IMR-90 (cell line): Measurements from ENCODE around the gene EHF. TPM values are rescaled to one million over a fixed set of nuclear protein-coding genes. Genes with fewer than 3 reads are reported as not detected.
"Not testable (repeated sequence)": the region's sequence is repeated elsewhere in the genome, so short reads cannot be mapped to it uniquely, and the experiment has no call there.

ENCODE experiments used
- ATAC-seq: fragments of 200-7000 bp; cut with Tn5 transposase; 2 replicates; pipeline ENCODE4 v1.9.1; 2020; ENCODE audit warnings: low read depth, mild to moderate bottlenecking, moderate library complexity
- BruUV-seq: library from RNA; stranded (reverse); fragments of 400-500 nt; replicated peaks from 2 replicates; lab custom pipeline; 2021; lab: Mats Ljungman, UMichigan
- CTCF ChIA-PET: fragments of 300-600 bp; formaldehyde crosslinking; extraction: SDS; loops from one replicate; lab custom pipeline; 2021; ENCODE audit warnings: antibody characterized with exemption; lab: Yijun Ruan, JAX
- POLR2A ChIA-PET: fragments of 300-600 bp; sonication (Branson Sonifier 250); formaldehyde crosslinking; loops from one replicate; lab custom pipeline; 2022; ENCODE audit warnings: antibody characterized with exemption; ENCODE audit not compliant: unreplicated experiment; lab: Charles Lee
- DNase-seq: peaks from one replicate; pipeline ENCODE4 v3.0.0; 2013
- H2AFZ ChIP-seq: replicated peaks from 2 replicates; pipeline ENCODE3; 2013; ENCODE audit warnings: low read length, mild to moderate bottlenecking; ENCODE audit not compliant: poor library complexity
- H2AK5ac ChIP-seq: 2 replicates; pipeline ENCODE4 v1.6.1; 2013; ENCODE audit warnings: low read depth, low read length, inconsistent platforms
- H2AK9ac ChIP-seq: replicated peaks from 2 replicates; pipeline ENCODE3; 2013; ENCODE audit warnings: mild to moderate bottlenecking, low read depth, low read length, moderate library complexity; ENCODE audit not compliant: poor library complexity
- H2BK120ac ChIP-seq: 2 replicates; pipeline ENCODE4 v1.6.1; 2013; ENCODE audit warnings: low read depth, low read length, inconsistent platforms
- H2BK15ac ChIP-seq: 3 replicates; pipeline ENCODE4 v1.6.1; 2013; ENCODE audit warnings: low read depth, low read length, inconsistent platforms
- H2BK20ac ChIP-seq: 2 replicates; pipeline ENCODE4 v1.6.1; 2013; ENCODE audit warnings: low read depth, mild to moderate bottlenecking, inconsistent platforms, low read length, moderate library complexity
- H2BK5ac ChIP-seq: 2 replicates; pipeline ENCODE4 v1.6.1; 2013; ENCODE audit warnings: mild to moderate bottlenecking, low read depth, low read length, inconsistent platforms; ENCODE audit not compliant: poor library complexity, severe bottlenecking
- H3K14ac ChIP-seq: replicated peaks from 2 replicates; pipeline ENCODE4 v1.6.1; 2013; ENCODE audit warnings: low read depth, low read length, inconsistent platforms
- H3K18ac ChIP-seq: 2 replicates; pipeline ENCODE4 v1.6.1; 2013; ENCODE audit warnings: low read depth, low read length, control low read depth
- H3K23ac ChIP-seq: 2 replicates; pipeline ENCODE4 v1.6.1; 2013; ENCODE audit warnings: low read depth, low read length, inconsistent platforms
- H3K27ac ChIP-seq: 2 replicates; pipeline ENCODE4 v1.5.1; 2013; ENCODE audit warnings: mild to moderate bottlenecking, control low read depth, low read length; ENCODE audit not compliant: insufficient read depth
- H3K27me3 ChIP-seq: 2 replicates; pipeline ENCODE4 v1.6.1; 2013; ENCODE audit warnings: low read length; ENCODE audit not compliant: control insufficient read depth, insufficient read depth
- H3K36me3 ChIP-seq: 2 replicates; pipeline ENCODE4 v1.6.1; 2013; ENCODE audit warnings: low read length, mixed read lengths; ENCODE audit not compliant: control insufficient read depth, insufficient read depth
- H3K4ac ChIP-seq: 2 replicates; pipeline ENCODE4 v1.6.1; 2013; ENCODE audit warnings: low read depth, low read length, inconsistent platforms
- H3K4me1 ChIP-seq: 2 replicates; pipeline ENCODE4 v1.6.1; 2013; ENCODE audit warnings: low read length, mixed read lengths; ENCODE audit not compliant: control insufficient read depth, insufficient read depth
- H3K4me2 ChIP-seq: 2 replicates; pipeline ENCODE4 v1.6.1; 2013; ENCODE audit warnings: low read depth, mild to moderate bottlenecking, control low read depth, low read length, moderate library complexity
- H3K4me3 ChIP-seq: 2 replicates; pipeline ENCODE4 v1.5.1; 2013; ENCODE audit warnings: low read depth, mild to moderate bottlenecking, control low read depth, low read length, moderate library complexity; ENCODE audit not compliant: insufficient read depth
- H3K56ac ChIP-seq: 2 replicates; pipeline ENCODE4 v1.6.1; 2013; ENCODE audit warnings: low read length, inconsistent platforms; ENCODE audit not compliant: insufficient read depth; ENCODE audit errors: extremely low read depth
- H3K79me1 ChIP-seq, 2 experiments: 2 replicates each; pipeline ENCODE4 v1.6.1; 2013; ENCODE audit warnings: low read length in 2 of 2, inconsistent platforms in 1 of 2, low read depth in 1 of 2
- H3K9ac ChIP-seq: 2 replicates; pipeline ENCODE4 v1.6.1; 2013; ENCODE audit warnings: low read depth, low read length, control low read depth
- H3K9me1 ChIP-seq: 2 replicates; pipeline ENCODE4 v1.6.1; 2013; ENCODE audit warnings: low read length, inconsistent platforms; ENCODE audit not compliant: insufficient read depth
- H3K9me3 ChIP-seq: 2 replicates; pipeline ENCODE4 v1.6.1; 2013; ENCODE audit warnings: low read length; ENCODE audit not compliant: control insufficient read depth, insufficient read depth
- H4K20me1 ChIP-seq: 2 replicates; pipeline ENCODE4 v1.6.1; 2013; ENCODE audit warnings: low read length, inconsistent platforms; ENCODE audit not compliant: insufficient read depth
- H4K5ac ChIP-seq: 2 replicates; pipeline ENCODE4 v1.6.1; 2013; ENCODE audit warnings: mild to moderate bottlenecking, low read depth, low read length, control low read depth
- H4K8ac ChIP-seq, 2 experiments: 2 replicates each; pipeline ENCODE4 v1.6.1; 2013; ENCODE audit warnings: low read depth in 2 of 2, low read length in 2 of 2, control low read depth in 1 of 2, inconsistent platforms in 1 of 2
- H4K91ac ChIP-seq: 2 replicates; pipeline ENCODE4 v1.6.1; 2013; ENCODE audit warnings: low read depth, low read length, inconsistent platforms; ENCODE audit not compliant: insufficient read depth
- MAFK ChIP-seq: IDR thresholded peaks from 2 replicates; pipeline ENCODE4 v1.6.1; 2012; ENCODE audit warnings: low read depth, low read length, improper control_type of control experiment
- MAZ ChIP-seq: IDR thresholded peaks from 2 replicates; pipeline ENCODE4 v1.6.1; 2012; ENCODE audit warnings: low read depth, mild to moderate bottlenecking, low read length, improper control_type of control experiment, moderate library complexity, borderline replicate concordance
- POLR2A ChIP-seq: IDR thresholded peaks from 2 replicates; pipeline ENCODE4 v1.6.1; 2012; ENCODE audit warnings: mild to moderate bottlenecking, low read depth, low read length
- RAD21 ChIP-seq: IDR thresholded peaks from 2 replicates; pipeline ENCODE4 v1.6.1; 2012; ENCODE audit warnings: low read length, improper control_type of control experiment
- WGBS, 2 experiments: methylation state at CpG; one replicate each; pipeline versions ENCODE4 v1.1.5 to v1.1.7; 2013; ENCODE audit warnings: missing lambda C conversion rate in 2 of 2; ENCODE audit not compliant: insufficient read length in 1 of 2; ENCODE audit errors: extremely low coverage in 2 of 2; 5-methylcytosine and 5-hydroxymethylcytosine counted together
- dilution Hi-C: fragments of 300-500 bp; cut with HindIII; formaldehyde crosslinking; loops from one replicate; pipeline ENCODE4 v1.14.3; 2018; ENCODE audit warnings: low sequenced_read_pairs; ENCODE audit not compliant: unreplicated experiment
- in situ Hi-C: fragments of 300-500 bp; cut with MboI; formaldehyde crosslinking; loops from 3 replicates; pipeline ENCODE4 v1.14.3; 2019; ENCODE audit warnings: low sequenced_read_pairs, inconsistent platforms, mixed read lengths
- intact Hi-C: fragments of 100-400 bp; cut with micrococcal nuclease; formaldehyde crosslinking; loops from 2 replicates; pipeline ENCODE4 v1.10.0; 2022
- polyA plus RNA-seq, 3 experiments: library from polyadenylated mRNA; depleted of rRNA; stranded (reverse); fragments of >200 nt; gene quantifications; 2 replicates each; pipeline ENCODE4 v1.2.3, GENCODE V29; 2012; ENCODE audit warnings: low replicate concordance in 1 of 3
- total RNA-seq: library from RNA; depleted of rRNA; stranded (reverse); fragments of >200 nt; gene quantifications from 2 replicates; pipeline ENCODE4 v1.2.3, GENCODE V29; 2012
- TF ChIP-seq, protein P1 (sequence below): fragments of 150-350 bp; IDR thresholded peaks from 2 replicates; pipeline ENCODE4 v1.6.1; 2017; ENCODE audit warnings: mild to moderate bottlenecking, antibody characterized with exemption, low read length, low read depth

EHF gene
- total and polyA plus RNA-seq, 2 of the 4 experiments (the other 2 are of a cell fraction), result under 0.01 TPM; not detected in 1

DNA sequence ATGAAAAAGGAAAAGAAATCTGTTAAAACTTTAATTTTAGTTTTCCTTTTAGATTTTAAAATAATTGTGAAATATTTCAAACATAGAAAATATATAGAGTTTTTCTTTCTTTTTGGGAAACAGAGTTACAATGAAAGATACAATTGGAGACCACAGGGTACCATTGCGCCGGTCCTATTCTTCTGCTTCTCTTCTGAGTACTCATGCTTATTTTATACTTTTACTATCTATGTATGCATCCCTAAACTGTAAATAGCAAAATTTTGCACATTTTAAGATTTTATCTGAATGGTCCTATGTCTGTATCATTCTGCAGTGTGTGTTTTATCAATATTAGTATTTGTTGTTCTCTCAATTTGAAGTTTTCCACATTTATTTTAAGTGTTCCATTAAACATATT, 65.0 kb downstream of the EHF start:
- Histone ChIP-seq H3K4ac (no peak overlapping the region), H3K36me3 (no peaks in the 10 kb centered on the region), H2BK15ac (no peak overlapping the region), H2BK20ac (no peak overlapping the region), H2BK120ac (no peak overlapping the region), H3K4me3 (no peak overlapping the region), H3K27me3 (no peaks in the 10 kb centered on the region), H3K9me1 (no peaks in the 10 kb centered on the region; the same call in 1 of the 2 replicates), H2AK9ac (no peak overlapping the region), H3K9me3 (no peaks in the 10 kb centered on the region), H2BK5ac (no peak overlapping the region), H3K18ac (no peak overlapping the region), H4K91ac (no peak overlapping the region), H3K9ac (no peak overlapping the region), H4K20me1 (no peaks in the 10 kb centered on the region), H3K23ac (no peak overlapping the region), H2AK5ac (no peak overlapping the region), H4K5ac (no peak overlapping the region), H3K14ac (no peak overlapping the region), H3K4me2 (no peak overlapping the region), H3K56ac (no peak overlapping the region), H3K79me1 (no peaks in the 10 kb centered on the region), H2AFZ (no peak overlapping the region), H3K4me1 (peaks cover 4% of the 10 kb centered on the region; the same call in 1 of the 2 replicates), H4K8ac (no peak overlapping the region), H3K27ac (no peak overlapping the region)
- WGBS, 2 experiments, result no CpG with 5 or more reads among the region's 2 CpGs
- intact Hi-C loops, result no loop called here
- TF ChIP-seq RAD21, result no peak
- TF ChIP-seq, protein P1, sequence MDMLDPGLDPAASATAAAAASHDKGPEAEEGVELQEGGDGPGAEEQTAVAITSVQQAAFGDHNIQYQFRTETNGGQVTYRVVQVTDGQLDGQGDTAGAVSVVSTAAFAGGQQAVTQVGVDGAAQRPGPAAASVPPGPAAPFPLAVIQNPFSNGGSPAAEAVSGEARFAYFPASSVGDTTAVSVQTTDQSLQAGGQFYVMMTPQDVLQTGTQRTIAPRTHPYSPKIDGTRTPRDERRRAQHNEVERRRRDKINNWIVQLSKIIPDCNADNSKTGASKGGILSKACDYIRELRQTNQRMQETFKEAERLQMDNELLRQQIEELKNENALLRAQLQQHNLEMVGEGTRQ, result no peak
- no peak for TF ChIP-seq MAZ
- TF ChIP-seq MAFK, result no peak
- TF ChIP-seq POLR2A, result no peak
- ChIA-PET POLR2A (no interaction called here), CTCF (no interaction called here)
- no TSS peak for BruUV-seq
- ATAC-seq (no peak), DNase-seq (no peak)
- in situ Hi-C loops, result no loop called here
- dilution Hi-C loops, result no loop called here

DNA sequence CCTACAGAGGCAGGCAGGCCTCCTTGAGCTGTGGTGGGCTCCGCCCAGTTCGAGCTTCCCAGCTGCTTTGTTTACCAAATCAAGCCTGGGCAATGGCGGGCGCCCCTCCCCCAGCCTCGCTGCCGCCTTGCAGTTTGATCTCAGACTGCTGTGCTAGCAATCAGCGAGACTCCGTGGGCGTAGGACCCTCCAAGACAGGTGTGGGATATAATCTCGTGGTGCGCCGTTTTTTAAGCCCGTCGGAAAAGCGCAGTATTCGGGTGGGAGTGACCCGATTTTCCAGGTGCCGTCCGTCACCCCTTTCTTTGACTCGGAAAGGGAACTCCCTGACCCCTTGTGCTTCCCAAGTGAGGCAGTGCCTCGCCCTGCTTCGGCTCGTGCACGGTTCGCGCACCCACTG, 71.4 kb downstream of the EHF start:
- H3K36me3 ChIP-seq, H3K23ac ChIP-seq, H3K27me3 ChIP-seq, intact Hi-C loops, H3K56ac ChIP-seq, H3K4me2 ChIP-seq, H3K9me3 ChIP-seq, H3K14ac ChIP-seq, H2BK15ac ChIP-seq, H3K4me1 ChIP-seq, H3K79me1 ChIP-seq, DNase-seq, BruUV-seq, POLR2A ChIA-PET, H3K18ac ChIP-seq, H2AK5ac ChIP-seq, H2BK5ac ChIP-seq, H3K9me1 ChIP-seq, CTCF ChIA-PET, H2BK120ac ChIP-seq, dilution Hi-C loops, H4K91ac ChIP-seq, ATAC-seq, H3K4ac ChIP-seq, H2BK20ac ChIP-seq, H2AFZ ChIP-seq, H3K27ac ChIP-seq, H3K9ac ChIP-seq, H4K8ac ChIP-seq, in situ Hi-C loops, H4K5ac ChIP-seq, H2AK9ac ChIP-seq, H4K20me1 ChIP-seq, H3K4me3 ChIP-seq: not testable (repeated sequence)
- WGBS, 2 experiments, result no CpG with 5 or more reads among the region's 26 CpGs
